Measurements from ENCODE around the gene KCNC4.

Gene KCNC4

DNA sequence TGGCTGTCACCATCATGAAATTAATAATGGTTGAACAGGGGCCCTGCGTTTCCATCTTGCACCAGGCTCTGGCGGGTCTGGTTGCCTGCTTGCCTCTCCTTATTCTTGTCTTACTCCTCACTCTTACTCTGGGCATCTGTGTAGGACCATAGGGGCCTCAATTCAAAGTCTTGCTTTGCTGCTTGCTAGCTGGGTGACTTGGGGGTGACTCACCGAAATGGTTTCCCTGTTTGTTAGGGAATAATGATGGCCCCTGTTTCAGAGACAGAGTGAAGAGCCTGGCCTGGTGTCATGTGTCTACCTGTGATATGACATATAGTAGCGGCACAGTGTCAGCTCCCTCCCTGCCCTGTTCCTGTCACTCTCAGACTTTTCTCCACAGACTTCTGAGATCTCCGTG lies 24.6 kb downstream of the KCNC4 start:
- no peak for DNase-seq

DNA sequence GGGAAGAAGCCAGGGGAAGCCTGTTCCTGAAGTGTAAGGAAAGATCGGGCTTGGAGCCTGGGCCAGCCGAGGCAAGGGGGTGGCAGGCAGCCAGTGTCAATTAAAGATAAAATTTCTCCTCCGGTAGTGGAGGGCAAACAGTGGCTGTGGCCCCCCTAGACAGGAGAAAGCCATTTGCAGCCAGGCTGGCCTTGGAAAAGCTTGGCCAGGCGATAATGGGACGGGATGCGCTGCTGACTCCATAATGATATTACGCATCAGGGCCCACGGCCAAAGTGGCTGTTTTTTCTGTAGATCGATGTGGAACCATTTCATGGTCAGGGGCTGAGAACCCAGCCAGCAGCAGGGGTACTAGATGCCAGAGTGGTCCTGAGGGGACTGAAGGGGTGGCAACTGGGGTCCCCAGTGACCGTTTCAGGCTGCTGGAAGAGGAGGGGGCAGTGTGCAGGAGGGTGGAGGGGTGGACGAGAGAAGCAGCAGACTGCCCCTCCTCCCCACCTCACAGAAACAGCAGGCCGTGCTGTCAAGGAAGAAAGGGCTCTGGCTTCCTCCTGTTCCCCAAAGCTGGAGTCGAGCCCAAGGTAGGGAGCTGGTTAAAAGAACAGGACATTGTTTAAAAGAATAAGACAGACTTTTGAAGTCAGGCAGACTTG lies 25.2 kb downstream of the KCNC4 start:
- DNase-seq = no peak

DNA sequence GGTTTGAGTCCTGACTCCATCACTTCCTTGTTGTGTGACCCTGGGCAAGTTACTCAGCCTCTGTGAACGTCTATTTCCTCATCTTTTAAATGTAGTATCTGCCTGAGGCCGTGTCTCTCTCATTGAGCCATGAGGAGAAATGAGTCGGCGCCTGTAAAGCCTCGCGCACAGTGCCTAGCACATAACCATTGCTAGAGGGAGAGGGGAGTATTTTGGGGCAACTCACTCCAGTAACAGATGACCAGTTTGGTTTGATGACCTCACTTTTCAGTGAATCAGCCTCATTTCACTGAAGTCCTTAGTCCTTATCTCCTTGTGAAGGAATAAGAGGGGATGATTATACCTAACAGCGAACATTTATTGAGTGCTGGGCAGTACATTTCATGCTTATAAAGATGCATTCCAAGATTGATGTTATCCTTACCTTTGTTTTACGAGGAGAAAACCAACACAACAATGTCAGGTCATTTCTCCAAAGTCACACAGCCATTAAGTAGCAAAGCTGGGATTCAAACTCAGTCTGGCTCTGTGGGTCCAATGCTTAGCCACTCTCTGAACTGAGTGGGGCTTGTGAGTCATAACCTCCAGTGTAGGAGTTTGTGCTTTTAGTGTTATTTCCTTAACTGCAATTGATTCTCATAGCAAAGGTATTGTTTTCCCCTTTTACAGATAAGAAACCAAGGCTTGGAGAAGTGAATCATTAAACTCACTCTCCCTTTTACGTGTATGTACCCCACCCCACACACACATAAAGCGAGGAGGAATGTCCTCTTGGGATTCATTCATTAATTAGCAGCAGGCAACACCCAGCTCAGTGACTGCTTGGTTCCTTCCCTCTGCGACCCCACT lies 25.9 kb downstream of the KCNC4 start:
- DNase-seq = no peak

- no peak for DNase-seq
These were observed 27.5 kb downstream of the KCNC4 start for GRCh38 chr1:110237386-110238152.

DNA sequence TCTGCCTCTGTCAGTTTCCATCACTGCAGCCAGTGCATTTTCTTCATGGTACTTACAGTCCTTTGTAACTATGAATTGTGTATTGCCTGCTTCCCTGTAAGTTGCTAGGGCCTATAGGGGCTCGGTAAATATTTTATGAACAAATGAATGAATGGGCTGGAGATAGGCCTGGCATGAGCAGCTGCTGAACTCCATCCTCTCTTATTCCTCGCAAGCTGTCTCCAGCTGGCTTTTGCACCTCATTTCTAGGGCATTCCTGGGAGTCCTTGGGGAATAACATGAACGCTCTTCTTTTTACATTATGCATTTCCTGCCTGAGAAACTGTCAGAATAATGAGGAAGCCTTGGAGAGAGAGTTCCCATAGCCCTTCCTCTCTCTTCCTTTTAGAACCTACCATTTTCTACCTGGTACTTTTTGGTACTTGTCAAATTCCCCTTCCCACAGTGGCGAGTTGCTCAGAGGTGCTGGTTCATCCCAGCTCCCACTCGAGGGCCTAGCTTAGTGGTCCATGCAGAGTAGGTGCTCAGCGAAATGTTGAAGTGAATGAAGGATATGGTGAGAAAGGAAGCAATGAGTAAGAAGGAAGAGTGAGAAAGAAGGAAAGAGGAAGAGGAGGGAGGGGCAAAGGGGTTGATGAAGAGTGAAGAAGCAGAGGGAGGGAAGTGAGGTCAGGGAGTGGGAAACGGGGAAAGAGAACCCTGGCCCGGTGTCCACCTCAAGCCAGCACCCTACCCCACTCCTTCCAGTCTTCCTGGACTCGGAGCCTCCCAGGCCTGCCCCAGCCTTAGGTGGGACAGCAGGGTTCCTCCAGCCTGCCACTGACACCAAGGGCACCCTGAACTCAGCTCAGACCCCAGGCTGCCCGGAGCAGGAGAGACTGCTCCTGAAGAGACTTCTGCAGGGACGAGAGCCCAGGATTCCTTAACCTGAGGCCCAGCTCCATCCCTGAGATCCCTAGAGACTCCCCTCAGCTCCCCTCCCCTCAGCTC lies 29.6 kb downstream of the KCNC4 start:
- DNase-seq = no peak

- DNase-seq = no peak
These were observed 30.5 kb downstream of the KCNC4 start for GRCh38 chr1:110240476-110241210.

- no peak for DNase-seq
These were observed 31.4 kb downstream of the KCNC4 start for GRCh38 chr1:110241516-110241915.

DNA sequence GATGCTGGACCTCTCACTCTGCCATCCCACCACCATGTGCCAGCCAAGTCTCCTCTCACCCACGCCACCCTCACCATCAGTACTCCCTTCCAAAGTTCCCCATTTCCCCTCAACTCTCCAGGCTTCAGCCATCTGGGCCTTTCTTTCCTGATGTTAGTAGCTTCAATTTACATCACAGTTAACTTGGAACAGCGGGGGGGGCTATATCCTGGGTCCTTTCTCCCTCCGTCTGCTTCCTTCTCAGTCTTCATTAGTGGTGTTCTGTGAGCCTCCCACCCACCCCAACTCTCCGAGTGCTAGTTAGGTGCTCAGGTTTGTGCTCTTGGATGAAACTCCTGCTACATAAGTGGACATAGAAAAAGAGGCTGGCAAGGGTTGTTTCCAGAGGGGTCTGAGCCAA lies 31.9 kb downstream of the KCNC4 start:
- DNase-seq = no peak

GRCh38 chr1:110242731-110243130 lies 32.6 kb downstream of the KCNC4 start:
- DNase-seq = no peak

DNA sequence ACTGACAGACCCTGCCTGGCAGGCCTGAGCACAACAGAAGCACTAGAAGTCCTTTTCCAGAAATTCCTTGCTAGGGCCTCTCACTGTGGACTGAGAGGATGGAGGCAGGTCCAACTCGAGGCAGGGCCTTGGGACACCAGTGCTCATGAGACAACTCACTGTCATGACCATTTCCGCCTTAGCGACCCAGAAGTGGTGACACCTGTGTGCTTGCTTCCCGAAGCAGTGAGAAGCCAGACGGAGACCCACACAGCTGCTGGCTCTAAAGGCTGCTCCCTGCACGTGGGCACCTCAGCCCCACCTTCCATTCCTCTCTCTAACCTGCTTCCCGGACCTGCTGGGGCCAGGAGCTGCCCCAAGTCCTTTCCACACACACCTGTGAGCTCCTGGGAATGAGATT lies 33.0 kb downstream of the KCNC4 start:
- DNase-seq = no peak

DNA sequence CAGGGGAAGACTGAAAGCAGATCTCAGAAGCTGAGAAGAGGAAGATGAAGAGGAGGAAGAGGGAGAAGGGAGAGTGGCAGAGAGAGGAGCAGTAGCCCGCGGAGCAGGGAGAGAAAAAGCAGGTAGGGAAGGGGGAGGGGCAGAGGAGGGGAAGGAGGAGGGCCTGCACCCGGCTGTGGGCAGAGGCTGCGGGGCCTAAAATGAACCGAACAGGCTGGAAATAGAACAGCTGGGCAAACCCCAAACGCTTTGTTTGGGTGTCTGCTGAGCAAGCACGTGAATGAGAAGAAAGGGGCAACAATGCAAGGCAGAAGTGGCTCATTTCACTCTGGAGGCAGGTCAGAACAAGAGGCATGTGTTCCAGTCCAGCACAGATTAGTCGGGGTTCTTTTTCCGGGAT lies 33.5 kb downstream of the KCNC4 start:
- DNase-seq = no peak

GRCh38 chr1:110245876-110246620 lies 35.9 kb downstream of the KCNC4 start:
- no peak for DNase-seq

DNA sequence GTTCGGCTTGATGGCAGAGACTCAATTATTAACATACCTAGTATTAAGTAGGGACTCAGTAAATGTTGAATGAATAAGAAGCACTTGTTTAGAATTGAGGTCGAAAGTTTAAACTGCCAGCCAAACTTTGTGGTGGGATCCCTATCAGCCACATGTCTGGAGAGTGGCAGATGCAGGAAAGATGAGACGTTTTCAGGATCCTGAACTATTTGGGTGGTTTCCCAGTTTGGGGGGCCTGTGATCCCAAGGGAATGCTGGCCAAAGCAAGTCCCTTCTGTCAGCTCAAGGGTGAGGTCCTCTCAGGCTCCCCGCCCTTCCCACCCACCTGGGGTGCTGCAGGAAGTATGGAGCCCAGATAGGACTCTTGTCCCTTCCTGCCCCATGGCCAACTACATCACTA lies 38.6 kb downstream of the KCNC4 start:
- DNase-seq = no peak

- no peak for DNase-seq
These were observed 39.1 kb downstream of the KCNC4 start for GRCh38 chr1:110249256-110249655.

DNA sequence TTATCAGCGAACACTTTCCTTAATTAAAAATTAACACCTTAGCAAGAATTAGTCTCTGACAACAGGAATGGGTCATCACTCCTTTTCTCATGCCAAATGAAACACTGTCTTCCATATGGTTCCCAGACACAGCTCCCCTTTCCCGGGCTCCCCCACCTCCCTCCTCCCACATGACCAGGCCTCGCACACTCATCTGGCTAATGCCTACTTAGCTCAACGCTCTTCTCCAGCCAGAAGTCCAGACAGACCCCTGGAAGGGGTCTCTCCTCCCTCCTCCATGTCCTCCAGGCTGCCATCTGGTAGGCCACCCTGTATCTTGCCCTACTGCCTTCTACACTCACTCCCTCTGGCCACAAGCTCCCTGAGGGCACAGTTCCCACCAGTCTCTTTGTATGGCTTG lies 39.9 kb downstream of the KCNC4 start:
- DNase-seq = no peak

DNA sequence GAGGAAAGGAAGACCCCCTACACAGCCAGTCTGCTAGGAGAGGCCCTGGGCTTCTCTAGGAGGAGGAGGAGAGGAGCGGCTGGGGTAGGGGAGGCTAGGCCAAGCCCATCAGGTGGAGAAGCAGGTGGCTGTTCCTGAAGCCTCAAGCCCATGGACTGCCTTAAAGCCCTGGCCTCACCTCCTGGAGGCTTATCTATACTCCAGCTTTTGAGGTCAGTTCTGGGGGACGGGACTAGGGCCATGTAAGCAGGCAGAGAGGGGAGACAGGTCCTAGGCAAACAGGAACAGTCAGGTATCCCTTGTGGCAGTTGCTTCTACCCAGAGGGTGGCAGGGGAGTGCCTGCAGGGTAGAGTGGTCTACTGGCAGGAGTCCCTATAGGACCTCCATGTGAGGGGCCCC lies 40.6 kb downstream of the KCNC4 start:
- DNase-seq = no peak

DNA sequence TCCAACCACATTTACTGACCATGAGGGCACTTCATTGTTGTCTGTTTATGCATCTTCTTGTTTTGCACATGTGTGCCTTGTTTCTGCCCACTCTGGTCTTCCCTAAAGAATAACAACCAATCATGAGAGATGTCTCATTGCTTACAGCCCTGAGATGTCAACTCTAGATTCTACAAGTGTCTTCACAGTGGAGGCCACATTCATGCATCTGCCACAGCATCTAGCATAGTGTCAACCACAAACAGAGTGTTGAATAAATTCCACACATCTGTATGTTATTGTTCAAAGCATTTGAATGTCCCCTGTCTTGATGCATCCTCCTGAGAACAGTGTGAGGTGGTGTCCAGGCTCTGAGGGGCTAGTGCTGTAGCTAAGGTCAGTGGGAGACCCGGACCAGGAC lies 43.1 kb downstream of the KCNC4 start:
- DNase-seq = no peak

- no peak for DNase-seq
These were observed 44.7 kb downstream of the KCNC4 start for GRCh38 chr1:110254604-110255391.

- DNase-seq = no peak
These were observed 45.3 kb downstream of the KCNC4 start for GRCh38 chr1:110255392-110255787.

- DNase-seq = no peak
These were observed 48.6 kb downstream of the KCNC4 start for GRCh38 chr1:110258734-110259133.

Data from T1000 (cell line).